IPS-NIHi11 (cell line): ENCODE data around the gene CCR5.
A peak's percentile ranks its signal among the peaks of the same experiment; 100 is the strongest.
"Not testable (repeated sequence)": the region's sequence is repeated elsewhere in the genome, so short reads cannot be mapped to it uniquely, and the experiment has no call there.

Experiments used
- DNase-seq: peaks from one replicate; pipeline ENCODE4 v3.0.0; 2012; ENCODE audit warnings: mixed read lengths, low spot score

CCR5 gene

DNA sequence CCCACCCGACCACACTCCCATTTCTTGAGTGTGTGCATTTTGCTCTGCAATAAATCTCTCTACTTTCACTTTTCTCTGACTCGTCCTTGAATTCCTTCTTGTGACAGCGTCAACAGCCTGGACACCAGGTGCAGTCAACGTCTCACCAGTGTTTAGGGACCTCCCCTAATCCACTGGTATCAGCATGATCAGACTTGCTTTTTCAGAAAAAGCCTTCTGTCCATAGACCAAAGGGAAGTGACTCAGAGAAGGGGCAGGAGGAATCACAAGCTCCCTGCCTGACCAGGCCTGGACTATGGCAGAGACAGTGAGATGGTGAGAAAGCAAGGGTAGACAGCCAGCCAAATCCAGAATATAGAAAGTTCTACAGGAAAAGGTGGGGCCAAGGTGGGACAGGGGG lies 15.5 kb downstream of the CCR5 start:
- DNase-seq, result no peak

GRCh38 chr3:46388847-46389246 lies 18.1 kb downstream of the CCR5 start:
- not testable (repeated sequence) for DNase-seq

GRCh38 chr3:46389306-46389705 lies 18.6 kb downstream of the CCR5 start:
- DNase-seq, result no peak

GRCh38 chr3:46391526-46391925 lies 20.8 kb downstream of the CCR5 start:
- DNase-seq, result not testable (repeated sequence)

- DNase-seq, result no peak
Measured at GRCh38 chr3:46393011-46393410, 22.3 kb downstream of the CCR5 start.

DNA sequence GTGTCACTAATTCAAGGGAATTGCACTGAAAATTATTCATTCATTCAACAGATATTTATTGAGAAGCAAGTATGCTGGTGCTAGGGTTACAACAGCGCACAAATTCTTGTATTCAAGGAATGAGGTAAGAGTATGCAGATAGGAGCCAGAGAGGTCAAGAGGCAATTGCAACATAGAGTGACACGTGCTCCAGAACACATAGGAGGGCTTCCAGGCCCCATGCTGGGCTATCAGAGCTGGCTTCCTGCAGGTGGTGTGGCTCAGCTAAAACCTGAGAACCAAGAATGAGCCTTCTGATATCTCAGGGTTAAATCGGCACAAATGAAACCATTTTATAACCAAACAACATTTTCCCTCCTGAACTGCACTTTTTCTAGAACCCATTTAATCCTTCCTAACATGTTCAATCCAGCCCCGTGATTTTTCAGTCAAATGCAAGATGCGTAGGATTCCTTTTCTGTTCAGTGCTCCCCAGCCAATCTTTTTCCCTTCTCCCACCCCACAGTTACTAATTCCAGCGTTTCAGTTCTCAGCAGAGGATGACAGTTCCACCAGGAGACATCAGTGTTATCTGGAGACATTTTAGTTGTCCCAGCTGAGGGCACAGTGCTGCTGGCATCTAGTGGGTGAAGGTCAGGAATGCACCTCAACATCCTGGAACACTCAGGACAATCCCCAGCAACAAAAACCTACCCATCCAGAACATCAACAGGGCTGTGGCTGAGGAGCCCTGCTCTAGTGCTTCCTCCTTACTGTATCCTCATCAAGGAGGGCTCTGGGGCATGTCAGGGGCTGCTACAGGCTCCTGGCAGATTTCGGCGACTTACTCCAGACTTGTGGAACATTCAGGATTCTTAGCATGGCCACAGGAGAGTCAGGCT lies 23.0 kb downstream of the CCR5 start:
- peak; percentile 30 for DNase-seq

DNA sequence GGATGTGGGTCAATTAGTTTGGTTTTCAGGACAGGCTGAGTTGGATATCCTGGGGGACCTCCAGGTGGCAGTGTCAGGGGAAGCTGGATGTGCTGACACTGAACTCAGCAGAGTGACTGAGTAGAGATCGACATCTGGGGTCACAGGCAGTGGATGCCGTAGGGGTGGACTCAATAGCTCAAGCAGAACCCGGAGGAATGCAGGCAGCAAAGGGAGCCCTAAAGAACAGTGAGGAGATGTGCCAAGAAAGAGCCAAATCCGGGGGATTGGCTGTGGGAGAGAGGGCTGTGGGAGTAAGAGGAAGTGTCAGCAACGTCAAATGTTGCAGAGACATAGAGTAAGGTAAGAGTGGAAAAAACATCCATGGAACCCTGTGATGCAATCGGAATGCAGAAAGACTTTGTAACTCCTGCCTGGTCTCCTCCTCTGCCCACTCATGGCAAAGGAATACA lies 24.5 kb downstream of the CCR5 start:
- no peak for DNase-seq

DNA sequence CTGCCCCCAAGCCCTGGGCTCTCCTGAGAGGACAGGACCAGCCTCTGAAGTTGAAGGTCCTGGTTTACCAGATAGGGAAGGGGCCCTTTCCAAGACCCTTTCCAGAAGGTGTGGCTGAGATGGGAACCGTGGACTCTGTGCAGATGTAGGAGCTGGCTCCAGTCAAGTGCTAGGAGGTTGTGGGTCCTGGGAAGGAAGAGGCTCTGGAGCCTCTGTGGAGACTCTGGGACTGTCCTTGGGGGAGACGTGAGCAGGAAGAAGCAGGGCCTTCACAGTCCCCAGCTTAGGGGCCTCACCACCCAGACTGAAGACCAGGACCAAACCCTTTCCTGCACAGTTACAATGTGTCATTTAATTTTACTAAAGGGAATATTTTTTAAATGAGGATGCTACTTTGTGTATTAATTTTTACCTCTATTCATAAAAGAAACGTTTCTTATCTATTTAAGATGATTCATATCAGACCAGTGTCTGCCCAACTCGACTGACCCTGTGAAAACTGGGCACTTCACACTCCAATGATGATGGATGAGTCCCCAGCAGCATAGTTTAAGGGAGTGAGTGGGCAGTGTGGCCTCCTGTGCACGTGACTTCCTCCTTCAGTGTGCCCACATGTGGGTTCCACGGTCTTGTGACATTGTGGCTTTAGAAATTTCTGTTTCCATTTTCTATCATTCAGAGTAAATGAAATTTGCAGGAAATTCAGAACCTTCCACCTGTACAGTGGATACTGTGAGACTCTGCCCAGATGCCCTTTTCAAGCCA lies 25.2 kb downstream of the CCR5 start:
- no peak for DNase-seq

DNA sequence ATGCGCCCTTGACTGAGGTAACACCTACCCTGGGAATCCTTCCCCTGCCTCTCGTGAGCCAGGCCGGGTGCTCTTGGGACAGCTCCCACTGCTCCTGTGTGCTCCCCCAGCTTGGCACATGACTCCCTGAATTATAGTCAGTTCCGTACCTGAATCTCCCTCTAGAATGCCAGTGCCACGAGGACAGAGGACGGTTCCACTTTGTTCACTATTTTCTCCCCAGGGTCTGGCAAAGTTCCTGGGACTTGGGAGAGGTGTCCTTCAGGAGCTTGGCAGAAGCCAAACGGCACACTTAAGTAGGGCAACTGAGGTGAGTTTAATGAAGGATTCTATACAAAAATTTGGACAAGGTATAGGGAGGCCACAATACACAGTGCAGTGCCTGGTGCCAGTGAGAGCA lies 26.4 kb downstream of the CCR5 start:
- no peak for DNase-seq

- DNase-seq, result no peak
Measured at GRCh38 chr3:46398186-46398955, 27.6 kb downstream of the CCR5 start.

GRCh38 chr3:46399098-46399497 lies 28.4 kb downstream of the CCR5 start:
- DNase-seq, result no peak

GRCh38 chr3:46399557-46399956 lies 28.8 kb downstream of the CCR5 start:
- no peak for DNase-seq

GRCh38 chr3:46400000-46400734 lies 29.4 kb downstream of the CCR5 start:
- DNase-seq, result no peak

DNA sequence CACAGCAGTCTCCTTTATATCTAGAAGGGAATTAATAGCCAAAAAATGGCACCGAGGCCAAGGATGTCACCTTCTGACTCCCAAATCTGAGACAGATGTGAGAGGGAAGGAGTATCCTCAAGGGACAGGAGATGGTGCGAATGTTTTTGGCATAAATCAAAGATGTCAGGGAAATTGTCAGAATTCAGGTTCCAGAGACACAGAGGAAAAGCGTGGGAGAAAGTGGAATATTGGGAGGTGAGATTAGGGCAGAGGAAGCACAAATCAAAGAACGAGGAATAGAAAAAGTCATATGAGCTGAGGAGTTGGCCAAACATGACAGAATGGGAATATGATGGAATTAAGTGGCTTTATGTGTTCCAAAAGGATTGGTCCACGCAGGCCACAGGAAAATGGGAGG lies 30.1 kb downstream of the CCR5 start:
- DNase-seq, result no peak

DNA sequence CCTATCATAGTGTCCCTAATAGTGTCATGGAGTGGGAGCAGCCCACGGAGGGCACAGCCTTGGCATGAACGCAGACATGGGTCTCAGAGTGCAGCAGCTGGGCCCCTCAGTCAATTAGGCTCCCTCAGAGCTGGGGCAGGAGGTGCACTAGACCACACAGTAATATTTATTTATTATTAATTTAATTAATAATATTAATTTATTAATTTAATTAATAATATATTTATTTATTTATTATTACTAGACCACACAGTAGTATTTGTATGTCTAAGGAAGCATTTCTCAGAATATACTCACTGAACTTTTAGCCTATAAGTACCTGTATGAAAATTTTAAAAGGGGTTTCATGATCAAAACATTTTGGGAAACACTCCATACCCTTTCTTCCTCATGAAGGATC lies 30.8 kb downstream of the CCR5 start:
- no peak for DNase-seq

DNA sequence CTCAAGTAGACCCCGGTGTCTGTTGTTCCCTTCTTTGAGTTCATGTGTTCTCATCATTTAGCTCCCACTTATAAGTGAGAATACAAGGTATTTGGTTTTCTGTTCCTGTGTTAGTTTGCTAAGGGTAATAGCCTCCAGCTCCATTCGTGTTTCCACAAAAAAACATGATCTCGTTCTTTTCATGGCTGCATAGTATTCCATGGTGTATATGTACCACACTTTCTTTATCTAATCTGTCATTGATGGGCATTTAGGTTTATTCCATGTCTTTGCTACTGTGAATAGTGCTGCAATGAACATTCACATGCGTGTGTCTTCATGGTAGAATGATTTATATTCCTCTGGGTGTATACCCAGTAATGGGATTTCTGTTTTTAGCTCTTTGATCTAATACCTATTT lies 32.2 kb downstream of the CCR5 start:
- not testable (repeated sequence) for DNase-seq

- no peak for DNase-seq
Measured at GRCh38 chr3:46405301-46406019, 34.7 kb downstream of the CCR5 start.

- DNase-seq, result no peak
Measured at GRCh38 chr3:46406443-46406787, 35.7 kb downstream of the CCR5 start.

- no peak for DNase-seq
Measured at GRCh38 chr3:46406788-46407611, 36.3 kb downstream of the CCR5 start, which contains the start of the genes CCR5AS and CCRL2. TSS of gene CCR5AS (minus strand) at chr3:46407066. TSS of gene CCRL2 (plus strand) at chr3:46407259. CDS start at chr3:46408080, 821 bp downstream.

DNA sequence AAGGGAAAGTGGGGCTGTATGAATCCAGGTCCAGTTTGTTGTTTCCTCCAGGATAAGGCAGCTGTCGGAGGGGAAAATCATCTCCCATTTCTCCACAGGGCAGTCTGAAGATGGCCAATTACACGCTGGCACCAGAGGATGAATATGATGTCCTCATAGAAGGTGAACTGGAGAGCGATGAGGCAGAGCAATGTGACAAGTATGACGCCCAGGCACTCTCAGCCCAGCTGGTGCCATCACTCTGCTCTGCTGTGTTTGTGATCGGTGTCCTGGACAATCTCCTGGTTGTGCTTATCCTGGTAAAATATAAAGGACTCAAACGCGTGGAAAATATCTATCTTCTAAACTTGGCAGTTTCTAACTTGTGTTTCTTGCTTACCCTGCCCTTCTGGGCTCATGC lies 37.2 kb downstream of the CCR5 start:
- no peak for DNase-seq
